Mucosa of stomach (tissue), 1 donor: Measurements from ENCODE around the gene STUM.
A peak's percentile ranks its signal among the peaks of the same experiment; 100 is the strongest.

Experiments used
- H3K27me3 ChIP-seq: one replicate; pipeline ENCODE4 v1.7.0; 2013; ENCODE audit warnings: mild to moderate bottlenecking, low read length; ENCODE audit not compliant: control insufficient read depth, insufficient read depth
- H3K36me3 ChIP-seq: one replicate; pipeline ENCODE4 v1.7.0; 2013; ENCODE audit warnings: low read length; ENCODE audit not compliant: control insufficient read depth, insufficient read depth
- H3K4me1 ChIP-seq: one replicate; pipeline ENCODE4 v1.7.0; 2013; ENCODE audit warnings: mild to moderate bottlenecking, low read length; ENCODE audit not compliant: control insufficient read depth, insufficient read depth
- H3K4me3 ChIP-seq: one replicate; pipeline ENCODE4 v1.7.0; 2013; ENCODE audit warnings: low read length
- H3K9ac ChIP-seq: one replicate; pipeline ENCODE4 v1.7.0; 2013; ENCODE audit warnings: mild to moderate bottlenecking, low read length, moderate library complexity
- H3K9me3 ChIP-seq: one replicate; pipeline ENCODE4 v1.7.0; 2013; ENCODE audit warnings: mild to moderate bottlenecking, low read length, moderate library complexity; ENCODE audit not compliant: control insufficient read depth
- donor health status: Pancreatic carcinoma.

STUM gene

DNA sequence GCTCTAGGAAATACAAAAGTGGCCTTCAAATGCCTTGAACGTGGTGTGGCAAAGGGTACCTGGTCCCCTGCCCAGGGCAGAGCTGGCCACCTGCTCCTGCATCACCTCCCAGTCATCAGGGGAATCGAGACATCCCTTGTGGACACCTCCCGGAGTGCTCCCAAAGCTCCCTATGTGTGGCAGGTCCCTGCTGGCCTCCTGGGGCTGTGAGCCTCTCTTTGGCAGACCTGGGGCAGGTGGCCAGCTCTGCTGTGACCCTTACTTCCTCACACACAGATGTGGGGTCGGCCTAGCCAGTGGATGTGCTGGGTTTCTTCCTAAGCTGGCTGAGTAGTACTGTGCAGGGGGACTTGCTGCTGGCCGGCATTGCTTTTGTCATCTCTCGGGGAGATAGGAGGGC, 104.0 kb downstream of the STUM start:
- Histone ChIP-seq H3K36me3 (peaks cover 3% of the 10 kb centered on the region), H3K9me3 (no peaks in the 10 kb centered on the region), H3K4me1 (peaks cover 18% of the 10 kb centered on the region)

GRCh38 chr1:226653311-226653921, 104.9 kb downstream of the STUM start:
- no peak overlapping the region for H3K4me3 ChIP-seq
- H3K36me3 ChIP-seq = no peaks in the 10 kb centered on the region
- H3K9ac ChIP-seq = no peak overlapping the region
- no peaks in the 10 kb centered on the region for H3K27me3 ChIP-seq
- H3K9me3 ChIP-seq = no peaks in the 10 kb centered on the region
- peaks cover 18% of the 10 kb centered on the region for H3K4me1 ChIP-seq

More for the DNA sequence above, 104.0 kb downstream of the STUM start:
- Histone ChIP-seq H3K9ac (no peak overlapping the region), H3K4me3 (no peak overlapping the region), H3K27me3 (no peaks in the 10 kb centered on the region)

DNA sequence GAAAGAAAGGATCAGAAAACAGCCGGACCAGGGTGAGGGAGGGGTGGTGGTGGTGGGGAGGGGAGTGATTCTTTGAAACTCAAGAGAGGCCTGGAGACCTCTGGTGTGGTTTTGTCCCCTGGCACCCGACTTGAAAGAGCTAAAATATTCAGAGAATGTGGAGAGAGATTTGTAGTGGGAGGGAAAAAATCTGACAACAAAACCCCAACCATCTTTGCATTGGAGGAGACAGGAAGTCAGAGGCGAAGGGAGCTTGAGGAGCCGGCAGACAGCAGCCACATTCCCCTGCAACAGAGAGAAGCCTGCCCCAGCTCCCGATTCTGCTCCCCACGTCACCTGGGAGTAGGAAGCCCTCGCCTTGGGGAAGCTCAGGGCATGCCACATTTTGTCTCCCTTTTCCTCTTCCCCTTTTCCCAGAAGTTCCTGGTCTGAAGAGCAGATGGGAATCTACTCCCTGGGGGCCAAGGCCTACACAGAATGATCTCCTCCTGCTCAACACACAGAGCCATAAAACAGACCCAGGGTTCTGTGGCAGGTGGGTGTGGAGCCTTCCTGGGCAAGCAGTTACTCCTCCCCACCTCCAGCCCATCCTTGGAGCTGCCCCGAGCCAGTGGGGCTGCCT, 105.6 kb downstream of the STUM start:
- Histone ChIP-seq H3K9ac (no peak overlapping the region), H3K4me1 (peaks cover 18% of the 10 kb centered on the region), H3K36me3 (no peaks in the 10 kb centered on the region), H3K27me3 (no peaks in the 10 kb centered on the region), H3K9me3 (no peaks in the 10 kb centered on the region), H3K4me3 (no peak overlapping the region)

GRCh38 chr1:226654668-226655055, 106.1 kb downstream of the STUM start:
- Histone ChIP-seq H3K9me3 (no peaks in the 10 kb centered on the region), H3K4me3 (no peak overlapping the region), H3K4me1 (peaks cover 18% of the 10 kb centered on the region), H3K27me3 (no peaks in the 10 kb centered on the region), H3K9ac (no peak overlapping the region), H3K36me3 (no peaks in the 10 kb centered on the region)

DNA sequence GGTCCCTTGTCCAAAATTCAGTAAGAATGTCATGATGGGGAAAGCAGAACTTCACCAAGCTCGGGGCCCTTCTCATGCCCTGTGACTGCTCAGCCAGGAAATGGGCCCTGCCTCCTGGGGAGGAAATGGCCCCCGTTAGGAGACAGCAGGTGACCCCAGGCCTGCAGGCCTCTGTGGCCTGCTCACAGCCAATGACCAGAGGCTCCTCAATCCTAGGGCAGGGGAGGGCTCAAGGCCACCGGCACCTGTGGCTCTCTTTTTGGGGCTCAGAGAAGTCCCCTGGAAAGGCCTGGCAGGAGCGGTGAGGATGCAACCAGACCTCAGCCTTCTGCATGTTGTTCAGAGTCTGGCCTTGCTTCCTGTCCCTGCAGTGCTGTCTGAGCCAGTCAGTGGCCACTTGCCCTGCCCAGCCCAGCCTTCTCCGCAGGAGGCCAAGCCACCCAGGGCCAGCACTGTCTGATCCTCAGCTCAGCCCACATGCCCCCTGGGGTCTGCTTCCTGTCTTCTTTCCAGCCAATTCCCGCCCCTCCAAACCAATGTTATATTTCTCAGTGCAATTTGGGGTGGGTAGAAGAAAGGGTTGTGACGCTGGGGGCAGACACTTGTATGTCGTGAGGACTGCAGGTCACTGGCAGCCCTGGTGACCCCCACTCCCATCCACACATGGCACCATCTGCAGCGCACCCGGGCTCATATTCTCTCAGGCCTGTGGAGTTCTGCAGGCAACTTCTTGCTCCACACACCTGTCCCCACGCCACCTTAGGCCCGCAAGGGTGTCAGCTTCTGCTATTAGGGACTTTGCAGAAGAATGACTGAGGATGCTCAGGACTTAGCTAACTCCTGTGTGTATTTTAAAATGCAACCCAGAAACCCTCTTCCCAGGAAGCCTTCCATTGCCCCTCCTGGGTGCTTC, 106.9 kb downstream of the STUM start:
- no peak overlapping the region for H3K9ac ChIP-seq
- no peaks in the 10 kb centered on the region for H3K36me3 ChIP-seq

GRCh38 chr1:226656201-226656600, 107.6 kb downstream of the STUM start:
- no peak overlapping the region for H3K9ac ChIP-seq

More for the DNA sequence above, 106.9 kb downstream of the STUM start:
- H3K4me1 ChIP-seq = peaks cover 18% of the 10 kb centered on the region
- no peak overlapping the region for H3K4me3 ChIP-seq
- H3K27me3 ChIP-seq = no peaks in the 10 kb centered on the region
- no peaks in the 10 kb centered on the region for H3K9me3 ChIP-seq

DNA sequence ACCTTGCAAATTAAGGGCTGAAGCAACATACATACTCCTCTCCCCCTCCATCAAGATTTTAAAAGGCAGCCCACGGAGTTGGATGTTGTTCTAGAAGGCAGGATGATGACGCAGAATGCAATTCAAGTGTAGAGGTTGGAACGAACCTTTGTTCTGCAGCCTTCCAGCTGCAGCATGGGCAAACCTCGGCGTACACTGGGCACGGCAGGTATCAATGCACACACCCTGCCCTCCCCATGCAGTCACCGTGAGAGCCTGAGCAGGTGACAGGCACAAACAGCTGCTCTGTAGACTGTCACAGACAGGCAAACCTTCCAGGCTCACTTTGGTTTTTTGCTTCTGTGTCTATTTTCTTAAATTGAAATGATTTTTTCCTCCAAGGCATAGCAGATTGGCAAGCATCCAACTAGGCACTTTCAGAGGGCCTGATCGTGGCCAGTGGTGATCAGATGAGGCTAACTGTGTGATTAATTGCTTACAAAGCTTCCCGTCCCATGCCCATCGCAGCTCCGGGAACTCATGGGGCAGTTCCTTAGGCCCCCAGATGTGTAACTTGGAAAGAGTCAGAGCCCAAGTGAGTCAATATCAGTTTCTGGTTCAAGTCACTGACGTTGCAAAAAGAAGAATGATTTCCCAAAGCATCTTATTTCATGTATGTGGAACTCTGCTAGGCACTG, 108.2 kb downstream of the STUM start:
- H3K4me1 ChIP-seq = peaks cover 18% of the 10 kb centered on the region
- H3K36me3 ChIP-seq = no peaks in the 10 kb centered on the region
- no peak overlapping the region for H3K4me3 ChIP-seq
- no peaks in the 10 kb centered on the region for H3K27me3 ChIP-seq
- no peaks in the 10 kb centered on the region for H3K9me3 ChIP-seq
- peak overlapping the region; percentile 42 for H3K9ac ChIP-seq

More at GRCh38 chr1:226656201-226656600, 107.6 kb downstream of the STUM start:
- no peaks in the 10 kb centered on the region for H3K9me3 ChIP-seq
- no peaks in the 10 kb centered on the region for H3K27me3 ChIP-seq
- H3K4me3 ChIP-seq = no peak overlapping the region
- H3K4me1 ChIP-seq = peaks cover 18% of the 10 kb centered on the region
- H3K36me3 ChIP-seq = no peaks in the 10 kb centered on the region

- Histone ChIP-seq H3K9ac (no peak overlapping the region), H3K4me1 (peaks cover 30% of the 10 kb centered on the region), H3K27me3 (no peaks in the 10 kb centered on the region), H3K36me3 (no peaks in the 10 kb centered on the region), H3K9me3 (no peaks in the 10 kb centered on the region), H3K4me3 (no peak overlapping the region)
Measured at GRCh38 chr1:226657895-226658545, 109.5 kb downstream of the STUM start.

GRCh38 chr1:226658546-226659125, 110.1 kb downstream of the STUM start:
- Histone ChIP-seq H3K9me3 (no peaks in the 10 kb centered on the region), H3K9ac (no peak overlapping the region), H3K4me1 (peaks cover 36% of the 10 kb centered on the region), H3K36me3 (no peaks in the 10 kb centered on the region), H3K27me3 (no peaks in the 10 kb centered on the region), H3K4me3 (no peak overlapping the region)
